Tibial nerve (tissue), 4 donors: ENCODE results near the gene BRINP3.

Source experiments
- EP300 ChIP-seq, 2 donors: sonication (generic); formaldehyde crosslinking; IDR thresholded peaks; one replicate each; pipeline ENCODE4 v1.6.1; 2017; ENCODE audit warnings: antibody characterized with exemption in 2 of 2, mild to moderate bottlenecking in 1 of 2
- POLR2A ChIP-seq, 2 donors: fragments of 450-650 bp; IDR thresholded peaks; one replicate each; pipeline ENCODE4 v1.6.1; 2017; ENCODE audit warnings: antibody characterized with exemption in 2 of 2, mild to moderate bottlenecking in 2 of 2, moderate library complexity in 2 of 2
- TF ChIP-seq, protein P1 (sequence below), 5 experiments: fragments of 200-600 bp in 3 of 5; fragments of 450-650 bp in 2 of 5; sonication (generic) in 3 of 5; IDR thresholded peaks; one replicate each; pipeline ENCODE4 v1.5.1; 2016 to 2019; ENCODE audit warnings: antibody characterized with exemption in 5 of 5, mild to moderate bottlenecking in 3 of 5, moderate library complexity in 2 of 5

DNA sequence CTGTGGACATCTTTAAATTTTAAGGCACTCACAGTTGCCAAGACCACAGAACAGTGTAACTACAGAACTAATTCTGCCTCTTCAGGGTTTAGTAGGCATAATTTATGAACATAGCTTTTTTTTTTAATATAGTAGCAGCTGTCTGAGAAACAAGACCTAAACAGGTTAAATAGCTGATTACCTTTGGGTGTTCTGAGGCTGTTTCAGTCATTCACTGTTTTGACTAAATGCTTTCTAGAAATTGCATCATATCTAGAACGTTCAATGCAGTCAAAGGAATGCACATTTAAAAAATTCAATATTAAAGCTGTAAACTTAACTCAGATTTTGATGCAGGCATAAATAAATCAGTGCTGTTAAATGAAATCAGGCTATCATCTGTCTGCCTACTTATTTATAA lies 101.6 kb downstream of the BRINP3 start:
- TF ChIP-seq, protein P1, sequence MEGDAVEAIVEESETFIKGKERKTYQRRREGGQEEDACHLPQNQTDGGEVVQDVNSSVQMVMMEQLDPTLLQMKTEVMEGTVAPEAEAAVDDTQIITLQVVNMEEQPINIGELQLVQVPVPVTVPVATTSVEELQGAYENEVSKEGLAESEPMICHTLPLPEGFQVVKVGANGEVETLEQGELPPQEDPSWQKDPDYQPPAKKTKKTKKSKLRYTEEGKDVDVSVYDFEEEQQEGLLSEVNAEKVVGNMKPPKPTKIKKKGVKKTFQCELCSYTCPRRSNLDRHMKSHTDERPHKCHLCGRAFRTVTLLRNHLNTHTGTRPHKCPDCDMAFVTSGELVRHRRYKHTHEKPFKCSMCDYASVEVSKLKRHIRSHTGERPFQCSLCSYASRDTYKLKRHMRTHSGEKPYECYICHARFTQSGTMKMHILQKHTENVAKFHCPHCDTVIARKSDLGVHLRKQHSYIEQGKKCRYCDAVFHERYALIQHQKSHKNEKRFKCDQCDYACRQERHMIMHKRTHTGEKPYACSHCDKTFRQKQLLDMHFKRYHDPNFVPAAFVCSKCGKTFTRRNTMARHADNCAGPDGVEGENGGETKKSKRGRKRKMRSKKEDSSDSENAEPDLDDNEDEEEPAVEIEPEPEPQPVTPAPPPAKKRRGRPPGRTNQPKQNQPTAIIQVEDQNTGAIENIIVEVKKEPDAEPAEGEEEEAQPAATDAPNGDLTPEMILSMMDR (IDR thresholded peaks at IDR 0.05): no peak
- TF ChIP-seq POLR2A (IDR thresholded peaks at IDR 0.05) (no peak), EP300 (IDR thresholded peaks at IDR 0.05) (no peak)
